GM21390 (cell line): ENCODE measurements around the gene ATXN1L.
"Not testable (repeated sequence)": the region's sequence is repeated elsewhere in the genome, so short reads cannot be mapped to it uniquely, and the experiment has no call there.

Experiments used
- ATAC-seq: cut with Tn5 transposase; IDR thresholded peaks from one replicate; pipeline ENCODE4 v1.9.1; 2021; ENCODE audit not compliant: unreplicated experiment

The ATXN1L gene, protein sequence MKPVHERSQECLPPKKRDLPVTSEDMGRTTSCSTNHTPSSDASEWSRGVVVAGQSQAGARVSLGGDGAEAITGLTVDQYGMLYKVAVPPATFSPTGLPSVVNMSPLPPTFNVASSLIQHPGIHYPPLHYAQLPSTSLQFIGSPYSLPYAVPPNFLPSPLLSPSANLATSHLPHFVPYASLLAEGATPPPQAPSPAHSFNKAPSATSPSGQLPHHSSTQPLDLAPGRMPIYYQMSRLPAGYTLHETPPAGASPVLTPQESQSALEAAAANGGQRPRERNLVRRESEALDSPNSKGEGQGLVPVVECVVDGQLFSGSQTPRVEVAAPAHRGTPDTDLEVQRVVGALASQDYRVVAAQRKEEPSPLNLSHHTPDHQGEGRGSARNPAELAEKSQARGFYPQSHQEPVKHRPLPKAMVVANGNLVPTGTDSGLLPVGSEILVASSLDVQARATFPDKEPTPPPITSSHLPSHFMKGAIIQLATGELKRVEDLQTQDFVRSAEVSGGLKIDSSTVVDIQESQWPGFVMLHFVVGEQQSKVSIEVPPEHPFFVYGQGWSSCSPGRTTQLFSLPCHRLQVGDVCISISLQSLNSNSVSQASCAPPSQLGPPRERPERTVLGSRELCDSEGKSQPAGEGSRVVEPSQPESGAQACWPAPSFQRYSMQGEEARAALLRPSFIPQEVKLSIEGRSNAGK

DNA sequence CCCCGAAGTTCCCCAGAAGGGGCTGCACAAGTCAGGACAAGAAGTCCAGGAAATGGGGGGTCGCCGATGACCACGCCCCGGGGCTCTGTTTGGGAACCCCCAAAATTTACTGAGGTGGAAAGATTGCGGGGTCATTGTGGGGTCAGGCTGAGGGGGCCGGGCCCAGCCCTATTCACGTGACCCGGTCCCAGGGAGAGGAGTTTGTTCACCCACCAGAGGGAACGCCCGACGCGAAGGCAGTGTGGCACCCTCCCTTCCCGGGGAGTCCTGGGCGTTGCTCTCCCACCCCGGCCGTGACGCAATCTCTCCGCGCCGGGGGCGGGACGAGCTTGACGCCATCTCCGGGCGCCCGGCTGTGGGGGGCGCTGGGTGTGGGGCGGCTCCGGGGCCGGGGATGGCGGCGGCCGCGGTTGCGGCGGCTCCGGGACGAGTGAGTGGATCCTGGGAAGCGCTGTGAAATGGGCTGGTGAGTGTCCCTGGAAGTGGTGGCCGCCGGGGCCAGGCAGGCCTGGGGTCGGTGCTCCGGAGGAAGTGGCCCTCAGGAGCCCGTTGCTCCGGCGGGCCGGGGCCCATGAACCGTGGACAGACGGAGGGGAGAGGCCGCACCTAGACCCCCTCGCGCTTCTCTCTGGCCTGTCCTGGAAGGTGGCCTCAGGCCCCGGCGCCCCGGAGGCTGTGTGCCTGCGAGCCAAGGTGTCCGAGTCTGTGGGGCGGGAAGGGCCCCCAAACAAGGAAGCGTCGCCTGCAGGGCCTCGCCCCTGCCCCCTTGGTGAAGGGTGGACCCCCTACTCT lies at the start of gene ATXN1L:
ATXN1L (plus strand) TSS at position 338 of the 792 bp plus-strand sequence. CDS start 3,765 bp downstream, outside the sequence.
- ATAC-seq: peak; percentile 60

GRCh38 chr16:71796501-71797097 lies 49.2 kb upstream of the ATXN1L start:
- ATAC-seq: no peak

DNA sequence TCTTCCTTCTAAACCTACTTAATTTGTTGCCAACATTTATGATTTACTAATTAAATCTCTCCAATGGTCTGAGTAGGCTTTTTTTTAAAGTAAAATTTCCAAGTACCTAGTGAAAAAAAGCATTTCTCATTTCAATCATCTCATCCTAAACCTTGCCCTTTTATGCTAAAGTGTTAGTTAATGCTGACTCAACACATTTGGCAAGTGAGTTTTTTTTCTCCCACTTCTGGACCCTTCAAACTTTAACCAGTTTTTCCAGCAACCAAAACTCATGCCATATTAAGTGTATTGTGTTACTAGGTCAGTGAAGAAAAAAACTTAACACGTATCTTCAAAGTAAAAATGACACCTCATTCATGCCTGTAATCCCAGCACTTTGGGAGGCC lies 42.5 kb upstream of the ATXN1L start:
- ATAC-seq: no peak

DNA sequence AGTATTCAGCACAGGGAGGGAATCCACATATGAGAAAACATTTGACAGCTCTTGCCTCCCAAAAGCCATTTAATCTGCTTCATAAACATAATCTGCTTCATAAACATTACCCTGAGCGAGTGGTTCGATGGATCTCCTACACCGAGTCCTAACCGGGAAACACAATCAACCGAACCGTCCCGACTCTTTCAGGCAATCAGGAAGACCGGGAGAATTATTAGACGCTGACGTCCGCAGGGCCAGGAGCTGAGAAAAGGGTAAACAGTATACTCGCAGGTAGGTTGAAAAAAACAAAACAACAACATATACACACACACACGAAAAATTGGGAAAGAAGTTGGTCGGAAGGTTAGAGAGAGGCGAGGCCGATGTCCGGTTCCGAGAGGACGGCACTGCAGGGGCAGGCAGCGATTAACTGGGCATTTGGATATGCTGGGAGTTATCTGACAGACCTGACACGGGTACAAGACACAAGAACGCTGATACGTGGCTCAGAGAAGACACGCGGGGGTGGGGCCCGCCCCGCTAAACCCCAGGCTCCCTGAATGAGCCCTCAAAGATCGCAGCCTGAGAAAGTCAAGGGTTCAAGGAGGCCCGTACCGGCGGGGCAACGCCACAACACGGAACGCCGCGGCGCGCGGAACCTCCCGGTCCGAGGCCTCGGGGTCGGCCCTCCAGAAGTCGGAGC lies 37.7 kb upstream of the ATXN1L start:
- peak; percentile 41 for ATAC-seq

DNA sequence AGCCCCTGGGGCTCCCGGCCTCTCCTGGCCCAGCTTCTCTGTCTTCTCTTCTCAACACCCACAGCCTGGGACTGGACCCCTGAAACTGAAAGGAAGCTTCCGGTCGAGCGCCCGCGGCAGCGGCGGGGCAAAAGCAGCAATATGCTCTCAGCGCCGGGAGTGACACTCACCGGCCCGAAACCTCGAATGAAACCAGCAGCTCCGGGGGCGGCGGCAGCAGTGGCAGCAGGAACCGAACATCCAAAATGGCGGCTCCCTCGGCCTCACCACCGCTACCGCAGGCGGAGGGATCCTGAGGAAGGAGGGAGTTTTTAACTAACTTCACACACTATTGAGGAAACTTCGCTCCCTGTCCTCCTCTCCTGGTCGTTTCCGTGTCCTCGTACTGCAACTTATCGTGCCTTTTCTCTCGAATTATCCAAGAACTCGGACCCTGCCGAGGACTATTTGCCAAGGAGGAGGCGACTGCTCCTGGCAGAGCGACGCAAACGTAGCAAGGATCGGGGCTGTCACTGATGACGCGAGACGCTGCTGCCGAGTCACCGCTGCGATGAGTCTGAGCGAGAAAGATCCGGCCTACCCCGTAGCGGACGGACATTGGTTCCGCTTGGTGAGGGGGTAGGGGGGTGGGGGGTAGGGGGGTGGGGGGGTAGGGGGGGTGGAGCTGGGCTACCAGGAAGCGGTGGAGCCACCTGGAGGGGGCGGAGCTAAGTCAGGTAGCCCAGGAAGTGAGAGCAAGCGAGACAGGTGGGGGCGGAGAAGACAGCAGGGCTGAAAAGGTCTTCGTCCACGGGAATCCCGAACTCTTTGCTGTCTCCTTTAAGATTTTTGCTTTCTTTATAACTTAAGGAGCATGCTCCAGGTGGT lies 37.0 kb upstream of the ATXN1L start, which contains the start of gene AP1G1:
AP1G1 (minus strand) TSS at position 242 of the 867 bp plus-strand sequence. CDS start 19,355 bp downstream, outside the sequence.
- ATAC-seq: peak; percentile 73

DNA sequence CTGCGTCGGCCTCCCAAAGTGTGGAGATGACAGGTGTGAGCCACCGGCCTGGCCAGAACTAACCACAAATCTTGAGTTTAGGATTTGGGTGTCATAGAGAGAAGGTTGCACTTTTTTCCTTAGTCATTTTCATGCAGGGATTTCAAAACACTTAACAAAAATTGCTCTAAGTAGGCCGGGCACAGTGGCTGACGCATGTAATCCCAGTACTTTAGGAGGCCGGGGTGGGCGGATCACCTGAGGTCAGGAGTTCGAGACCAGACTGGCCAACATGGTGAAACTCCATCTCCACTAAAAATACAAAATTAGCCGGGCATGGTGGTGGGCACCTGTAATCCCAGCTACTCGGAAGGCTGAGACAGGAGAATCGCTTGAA lies 35.6 kb upstream of the ATXN1L start:
- ATAC-seq: not testable (repeated sequence)

DNA sequence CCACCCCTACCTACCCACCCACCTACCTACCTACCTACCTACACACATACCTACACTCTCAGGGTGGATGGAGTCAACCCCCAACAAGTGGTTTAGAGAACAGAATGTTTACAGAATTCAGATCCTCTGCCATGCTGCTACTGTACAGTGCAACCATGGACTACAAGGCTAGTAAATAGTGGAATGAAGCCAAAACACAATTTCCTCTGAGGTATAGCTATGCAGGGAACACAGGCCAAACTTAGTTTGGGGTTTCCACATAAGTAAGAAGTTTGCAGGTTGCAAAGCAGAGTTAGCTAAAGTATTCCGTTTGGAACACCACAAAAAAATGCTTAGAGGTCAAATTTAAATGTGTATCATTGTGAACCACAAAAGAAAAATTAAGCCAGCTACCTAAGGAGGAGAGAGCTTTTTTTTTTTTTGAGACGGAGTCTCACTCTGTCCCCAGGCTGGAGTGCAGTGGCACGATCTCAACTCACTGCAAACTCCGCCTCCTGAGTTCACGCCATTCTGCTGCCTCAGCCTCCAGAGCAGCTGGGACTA lies 34.4 kb upstream of the ATXN1L start:
- ATAC-seq: no peak

GRCh38 chr16:71817155-71817500 lies 28.6 kb upstream of the ATXN1L start:
- peak; percentile 8 for ATAC-seq

- ATAC-seq: no peak
Observed at GRCh38 chr16:71826533-71827017, 19.2 kb upstream of the ATXN1L start.

DNA sequence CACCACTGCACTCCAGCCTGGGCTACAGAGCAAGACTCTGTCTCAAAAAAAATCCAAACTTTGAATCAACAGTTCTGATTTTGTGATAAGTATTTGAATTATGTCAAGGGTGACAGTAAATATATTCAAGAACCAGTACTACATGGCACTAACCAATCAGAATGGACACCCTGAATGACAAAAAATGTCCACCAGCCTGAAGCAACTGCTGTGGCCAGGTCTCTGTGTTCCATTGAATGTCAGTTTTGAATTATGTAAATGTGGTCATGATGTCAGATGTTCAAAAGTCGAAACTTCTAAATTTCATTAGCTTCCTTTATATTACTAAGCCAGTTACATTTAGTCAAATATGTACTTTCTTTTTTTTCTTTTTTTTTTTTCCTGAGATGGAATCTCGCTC lies 15.4 kb upstream of the ATXN1L start:
- no peak for ATAC-seq

DNA sequence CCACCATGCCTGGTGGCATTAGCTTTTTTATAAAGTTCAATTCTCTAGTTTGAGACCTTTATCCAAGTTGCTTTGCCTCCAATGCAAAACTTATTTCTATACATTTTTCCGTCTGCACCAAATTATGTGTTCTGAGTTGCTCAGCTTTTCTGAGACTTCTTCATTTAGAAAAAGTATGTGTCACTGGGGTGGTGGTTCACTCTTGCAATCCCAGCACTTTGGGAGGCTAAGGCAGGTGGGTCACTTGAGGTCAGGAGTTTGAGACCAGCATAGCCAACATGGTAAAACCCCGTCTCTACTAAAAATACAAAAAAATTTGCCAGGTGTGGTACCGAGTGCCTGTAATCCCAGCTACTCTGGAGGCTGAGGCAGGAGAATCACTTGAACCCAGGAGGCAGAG lies 14.1 kb upstream of the ATXN1L start:
- ATAC-seq: not testable (repeated sequence)

DNA sequence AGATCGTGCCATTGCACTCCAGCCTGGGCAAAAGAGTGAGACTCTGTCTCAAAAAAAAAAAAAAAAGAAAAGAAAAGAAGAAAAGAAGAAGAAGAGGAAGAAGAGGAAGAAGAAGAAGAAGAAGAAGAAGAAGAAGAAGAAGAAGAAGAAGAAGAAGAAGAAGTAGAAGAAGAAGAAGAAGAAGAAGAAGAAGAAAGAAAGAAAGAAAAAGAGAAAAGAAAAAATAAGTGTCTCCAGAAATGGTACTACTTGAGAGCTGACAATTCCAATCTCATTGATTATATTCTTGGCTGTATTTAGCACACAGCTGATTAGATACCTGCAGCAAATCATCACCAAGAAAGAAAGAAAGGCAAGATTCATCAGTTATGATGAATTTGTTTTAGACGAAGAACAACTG lies 13.7 kb upstream of the ATXN1L start:
- not testable (repeated sequence) for ATAC-seq

GRCh38 chr16:71834291-71834690 lies 11.5 kb upstream of the ATXN1L start:
- no peak for ATAC-seq

DNA sequence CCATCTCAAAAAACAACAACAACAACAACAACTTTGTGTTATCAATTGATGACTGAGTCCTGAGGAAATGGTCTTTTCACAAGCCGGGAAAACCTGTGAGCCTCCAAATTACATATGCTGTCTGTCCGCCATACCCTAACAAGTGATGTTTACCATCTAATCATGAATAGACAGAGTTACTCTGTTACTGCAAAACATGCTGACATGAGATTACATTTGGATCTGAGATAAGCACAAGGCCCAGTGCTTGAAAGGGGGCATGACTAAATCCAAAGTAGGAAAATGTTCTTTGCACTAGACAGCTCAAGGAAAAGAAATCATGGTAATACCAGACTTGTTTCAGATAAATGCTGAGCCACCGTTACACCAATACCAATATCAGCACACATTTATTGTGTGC lies 8.6 kb upstream of the ATXN1L start:
- no peak for ATAC-seq

GRCh38 chr16:71840052-71840451 lies 5.7 kb upstream of the ATXN1L start:
- no peak for ATAC-seq

GRCh38 chr16:71843572-71843971 lies 2.2 kb upstream of the ATXN1L start:
- ATAC-seq: no peak

DNA sequence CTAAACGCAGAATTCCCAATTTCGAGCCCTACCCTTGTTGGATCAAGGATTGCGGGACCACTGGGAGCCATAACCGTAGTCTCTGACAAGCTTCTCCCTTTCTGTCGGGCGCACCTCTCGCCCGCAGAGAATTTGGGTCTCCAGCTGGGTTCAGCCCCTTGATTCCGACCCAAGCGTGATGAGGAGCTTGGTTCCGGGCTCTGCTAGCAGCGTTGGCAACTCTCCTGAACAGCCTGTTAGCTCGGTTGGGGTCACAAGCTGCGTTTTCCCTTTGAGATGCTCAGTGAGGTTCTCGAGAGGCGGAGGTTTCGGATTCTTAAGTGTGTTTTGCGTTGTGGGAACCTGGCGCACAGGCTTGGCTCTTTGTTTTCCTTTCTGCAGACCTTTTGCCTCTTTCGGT lies 655 bp downstream of the ATXN1L start:
- no peak for ATAC-seq

GRCh38 chr16:71847096-71847495 lies 1.3 kb downstream of the ATXN1L start:
- no peak for ATAC-seq

GRCh38 chr16:71848622-71849021 lies 2.8 kb downstream of the ATXN1L start:
- ATAC-seq: no peak
